Tibial nerve (tissue), 3 donors: Measurements from ENCODE around the gene XRCC4.

ENCODE experiments used
- CTCF ChIP-seq, 5 experiments: fragments of 200-600 bp in 3 of 5; fragments of 450-650 bp in 2 of 5; sonication (generic) in 3 of 5; IDR thresholded peaks; one replicate each; pipeline ENCODE4 v1.5.1; 2016 to 2019; ENCODE audit warnings: antibody characterized with exemption in 5 of 5, mild to moderate bottlenecking in 3 of 5, moderate library complexity in 2 of 5
- POLR2A ChIP-seq, 2 donors: fragments of 450-650 bp; IDR thresholded peaks; one replicate each; pipeline ENCODE4 v1.6.1; 2017; ENCODE audit warnings: antibody characterized with exemption in 2 of 2, mild to moderate bottlenecking in 2 of 2, moderate library complexity in 2 of 2

GRCh38 chr5:83148370-83148769, 71.0 kb downstream of the XRCC4 start:
- TF ChIP-seq CTCF (IDR thresholded peaks at IDR 0.05) (no peak), POLR2A (IDR thresholded peaks at IDR 0.05) (no peak)
